ENCODE data around the gene GLYR1. TPM values are rescaled to one million over a fixed set of nuclear protein-coding genes. Genes with fewer than 3 reads are reported as not detected.

Gene GLYR1
- total RNA-seq, 2 donors from 2014 or later, result 112 to 134 TPM

DNA sequence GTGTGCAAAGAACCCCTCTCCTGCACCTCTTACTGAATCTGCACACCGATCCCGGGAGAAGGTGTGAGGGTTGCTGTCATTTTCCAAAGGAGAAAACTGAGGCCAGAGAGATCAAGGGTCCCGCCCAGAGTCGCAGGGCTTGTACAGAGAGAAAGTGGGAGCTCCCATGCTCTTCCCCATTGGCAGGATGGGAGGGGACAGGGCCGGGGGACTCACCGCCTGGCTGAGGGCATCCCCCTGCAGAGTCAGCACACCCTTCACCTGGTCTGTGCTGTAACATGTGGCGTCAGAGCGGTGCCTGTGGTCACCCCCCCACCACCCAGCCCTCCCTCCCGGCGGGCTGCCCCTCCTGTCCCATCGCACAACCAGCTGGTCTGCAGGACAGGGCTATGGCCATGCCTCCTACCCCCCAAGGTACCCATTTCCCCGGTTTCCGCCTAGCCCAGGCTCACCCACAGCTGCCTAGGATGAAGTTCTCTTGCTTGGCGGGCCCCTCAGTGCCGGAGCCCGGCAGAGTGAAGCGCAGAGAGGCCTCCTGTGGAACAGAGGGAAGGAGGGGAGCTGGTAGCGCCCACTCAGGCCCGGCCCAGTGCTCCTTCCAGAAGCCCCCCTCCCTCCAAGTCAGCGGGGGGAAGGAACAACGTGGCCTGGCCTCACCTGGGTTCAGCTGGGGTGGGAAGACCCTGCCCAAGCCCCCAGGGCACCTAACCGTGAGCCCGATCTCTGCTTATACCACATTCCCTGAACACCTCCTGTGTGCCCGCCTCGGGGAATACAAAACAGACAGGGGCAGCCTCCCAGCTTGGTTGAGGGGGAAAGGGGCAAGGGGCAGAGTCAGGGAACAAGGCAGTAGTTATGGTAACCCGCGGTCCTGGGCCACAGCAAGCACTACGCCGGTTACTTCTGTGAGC lies 45.8 kb downstream of the GLYR1 start:
- Histone ChIP-seq H3K4me1 (peaks cover 15% of the 10 kb centered on the region), H3K27me3 (no peaks in the 10 kb centered on the region), H3K9me3 (no peaks in the 10 kb centered on the region), H3K36me3 (no peaks in the 10 kb centered on the region), H3K4me3 (peak overlapping the region; percentile 91), H3K27ac (peak overlapping the region; percentile 97), H3K9ac (ENCODE audit: low read depth in 2 of 2, low read length in 2 of 2) (peak overlapping the region; percentile 90 to 95)
- no peak for DNase-seq
- TF ChIP-seq, protein P1, sequence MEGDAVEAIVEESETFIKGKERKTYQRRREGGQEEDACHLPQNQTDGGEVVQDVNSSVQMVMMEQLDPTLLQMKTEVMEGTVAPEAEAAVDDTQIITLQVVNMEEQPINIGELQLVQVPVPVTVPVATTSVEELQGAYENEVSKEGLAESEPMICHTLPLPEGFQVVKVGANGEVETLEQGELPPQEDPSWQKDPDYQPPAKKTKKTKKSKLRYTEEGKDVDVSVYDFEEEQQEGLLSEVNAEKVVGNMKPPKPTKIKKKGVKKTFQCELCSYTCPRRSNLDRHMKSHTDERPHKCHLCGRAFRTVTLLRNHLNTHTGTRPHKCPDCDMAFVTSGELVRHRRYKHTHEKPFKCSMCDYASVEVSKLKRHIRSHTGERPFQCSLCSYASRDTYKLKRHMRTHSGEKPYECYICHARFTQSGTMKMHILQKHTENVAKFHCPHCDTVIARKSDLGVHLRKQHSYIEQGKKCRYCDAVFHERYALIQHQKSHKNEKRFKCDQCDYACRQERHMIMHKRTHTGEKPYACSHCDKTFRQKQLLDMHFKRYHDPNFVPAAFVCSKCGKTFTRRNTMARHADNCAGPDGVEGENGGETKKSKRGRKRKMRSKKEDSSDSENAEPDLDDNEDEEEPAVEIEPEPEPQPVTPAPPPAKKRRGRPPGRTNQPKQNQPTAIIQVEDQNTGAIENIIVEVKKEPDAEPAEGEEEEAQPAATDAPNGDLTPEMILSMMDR (IDR thresholded peaks at IDR 0.05), result no peak
- intact Hi-C loops (cut with DNase I), result loop anchor here (2.0 kb wide), 1 partner anchor 33 kb away; no protein-coding TSS in a partner anchor

DNA sequence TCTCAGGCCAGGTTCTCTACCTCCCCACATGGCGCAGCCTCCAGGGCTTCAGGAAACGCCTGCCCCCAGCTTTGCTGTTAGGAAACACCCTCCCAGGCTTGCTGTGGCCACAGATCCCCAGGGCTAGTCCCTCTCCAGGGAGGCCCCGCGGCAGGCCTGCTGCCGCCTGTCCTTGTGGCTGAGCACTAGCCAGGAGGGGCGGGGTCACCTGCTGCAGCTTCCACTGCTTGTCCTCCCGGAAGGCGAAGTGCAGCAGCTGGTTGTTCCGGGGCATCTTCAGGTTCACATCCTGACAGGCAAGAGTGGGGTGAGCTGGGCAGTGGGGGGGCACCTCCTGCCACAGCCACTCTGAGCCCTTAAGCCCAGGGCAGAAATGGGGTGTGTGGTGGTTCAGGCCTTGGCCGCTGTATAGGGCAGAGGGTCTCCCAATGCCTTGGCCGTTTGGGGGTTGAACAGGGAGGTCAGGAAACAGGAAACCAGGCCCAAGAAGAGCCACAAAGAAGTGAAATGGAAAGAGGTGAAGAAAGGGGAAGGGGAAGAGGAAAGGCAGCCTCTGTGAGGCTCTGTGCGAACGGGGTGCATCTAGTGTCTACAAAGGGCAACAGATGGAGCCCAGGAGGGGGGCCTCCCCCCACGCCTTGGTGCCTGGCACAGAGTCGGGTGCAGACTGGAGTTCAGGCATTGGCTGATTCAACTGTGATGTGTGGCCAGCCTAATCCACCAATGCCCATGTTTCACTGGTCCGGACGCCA lies 46.6 kb downstream of the GLYR1 start:
- Histone ChIP-seq H3K27ac (peak overlapping the region; percentile 97), H3K36me3 (no peaks in the 10 kb centered on the region), H3K4me3 (no peak overlapping the region), H3K27me3 (no peaks in the 10 kb centered on the region), H3K9ac (ENCODE audit: low read depth in 2 of 2, low read length in 2 of 2) (peak overlapping the region; percentile 43 to 95), H3K4me1 (peaks cover 15% of the 10 kb centered on the region), H3K9me3 (no peaks in the 10 kb centered on the region)
- DNase-seq, result peak; percentile 79
- TF ChIP-seq, protein P1 (IDR thresholded peaks at IDR 0.05), result no peak
- intact Hi-C loops (cut with DNase I), result loop anchor here (2.0 kb wide), 1 partner anchor 32 kb away; no protein-coding TSS in a partner anchor

DNA sequence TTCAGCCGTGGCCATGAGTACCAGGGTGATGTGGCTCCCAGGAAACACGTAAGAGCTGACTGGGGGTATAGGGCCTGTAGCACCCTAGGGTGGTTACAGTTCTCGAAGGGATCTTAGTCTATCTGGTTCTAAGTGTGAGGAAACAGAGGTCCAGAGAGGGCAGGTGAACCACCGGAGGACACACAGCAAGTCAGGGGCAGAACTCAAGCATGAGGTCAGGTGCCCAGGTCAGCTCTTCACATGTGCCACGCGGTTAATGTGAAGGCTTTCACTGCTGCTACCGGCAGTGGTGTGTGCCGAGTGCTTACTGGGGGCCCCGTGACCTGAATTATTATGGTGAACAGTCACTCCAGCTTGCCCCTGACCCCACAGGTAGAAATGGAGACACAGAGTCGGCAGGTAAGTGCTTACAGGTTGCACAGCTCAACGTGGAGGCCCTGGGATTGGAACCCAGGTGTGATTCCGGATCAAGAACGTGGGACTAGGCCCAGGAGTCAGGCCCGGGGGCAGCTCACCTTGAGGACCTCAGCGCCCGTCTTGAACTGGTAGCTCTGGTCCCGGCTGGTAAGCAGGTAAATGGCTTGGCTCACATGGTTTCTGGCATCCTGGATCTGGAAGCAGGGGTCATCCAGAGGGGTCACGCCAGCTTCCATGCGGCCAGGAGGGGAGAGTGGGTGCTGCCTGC lies 47.8 kb downstream of the GLYR1 start:
- H3K27me3 ChIP-seq, result no peaks in the 10 kb centered on the region
- H3K36me3 ChIP-seq, result no peaks in the 10 kb centered on the region
- H3K27ac ChIP-seq, result no peak overlapping the region
- intact Hi-C loops (cut with DNase I), result no loop called here
- no peak for DNase-seq
- H3K9me3 ChIP-seq, result no peaks in the 10 kb centered on the region
- no peak overlapping the region for H3K4me3 ChIP-seq
- peaks cover 15% of the 10 kb centered on the region for H3K4me1 ChIP-seq
- no peak overlapping the region for H3K9ac ChIP-seq (ENCODE audit: low read depth in 2 of 2, low read length in 2 of 2)
- TF ChIP-seq, protein P1 (IDR thresholded peaks at IDR 0.05), result no peak

DNA sequence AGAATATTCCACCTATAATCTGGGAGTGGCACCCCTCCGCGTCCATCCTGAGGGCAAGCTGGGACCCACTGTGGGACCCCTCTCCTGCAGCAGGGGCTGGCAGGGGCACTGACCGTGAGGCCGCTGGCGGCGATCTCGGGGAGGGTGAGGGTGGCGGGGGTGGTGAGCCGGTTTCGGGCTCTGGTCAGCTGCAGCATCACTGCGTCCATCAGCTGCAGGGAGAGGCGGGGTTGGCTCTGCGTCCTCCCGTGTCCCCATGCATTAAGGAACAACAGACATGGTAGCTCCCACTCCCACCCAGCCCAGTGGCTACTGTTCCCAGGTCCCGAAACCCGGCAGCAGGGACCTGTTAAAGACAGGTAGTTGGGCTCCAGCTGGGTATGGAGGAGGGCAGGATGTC lies 48.6 kb downstream of the GLYR1 start:
- no peak for DNase-seq

More for the DNA sequence above, 48.6 kb downstream of the GLYR1 start:
- Histone ChIP-seq H3K27ac (no peak overlapping the region), H3K9me3 (no peaks in the 10 kb centered on the region), H3K9ac (ENCODE audit: low read depth in 2 of 2, low read length in 2 of 2) (no peak overlapping the region), H3K4me1 (peaks cover 14% of the 10 kb centered on the region), H3K4me3 (no peak overlapping the region), H3K27me3 (no peaks in the 10 kb centered on the region), H3K36me3 (no peaks in the 10 kb centered on the region)
- TF ChIP-seq, protein P1 (IDR thresholded peaks at IDR 0.05), result no peak
- intact Hi-C loops (cut with DNase I), result no loop called here

Measured in colonic mucosa (tissue), 4 donors.